HL-60/S4 treated with phorbol 12-myristate 13-acetate at 8.2 ng/mL for 4 days and 3 days (cell line): Measurements from ENCODE around the gene TMEM121.

ENCODE experiments used
- in situ Hi-C: fragments of 300-500 bp; cut with MboI; formaldehyde crosslinking; loops from 2 replicates; pipeline ENCODE4 v1.15.0; 2022; ENCODE audit warnings: low sequenced_read_pairs

Gene TMEM121

GRCh38 chr14:105519946-105520698, 6.3 kb upstream of the TMEM121 start:
- in situ Hi-C loops, result no loop called here

GRCh38 chr14:105525326-105525725, 1.1 kb upstream of the TMEM121 start:
- in situ Hi-C loops, result no loop called here

GRCh38 chr14:105526776-105527380, 495 bp downstream of the TMEM121 start:
- in situ Hi-C loops, result no loop called here

DNA sequence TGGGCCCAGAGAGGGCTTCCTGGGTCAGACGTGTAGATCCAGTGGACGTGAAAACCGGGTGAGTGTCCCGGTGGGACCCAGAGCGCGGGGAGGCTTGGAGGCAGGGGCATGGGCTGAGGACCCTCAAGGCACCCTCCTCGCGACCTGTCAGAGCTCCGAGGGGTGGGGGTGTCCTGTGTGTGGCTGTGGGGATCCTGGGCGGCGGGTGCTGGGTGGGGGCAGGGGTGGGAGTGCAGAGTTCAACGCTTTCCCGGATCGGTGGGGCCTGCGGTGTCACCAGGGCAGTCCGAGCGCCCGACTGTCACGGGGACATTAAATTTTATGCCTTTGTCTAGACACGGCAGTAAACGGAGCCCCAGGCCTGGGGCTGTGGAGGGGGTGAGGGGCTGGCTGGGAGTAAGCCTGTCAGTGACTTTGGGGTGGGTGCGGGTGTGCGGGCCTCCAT, 1.0 kb downstream of the TMEM121 start:
- in situ Hi-C loops, result no loop called here

DNA sequence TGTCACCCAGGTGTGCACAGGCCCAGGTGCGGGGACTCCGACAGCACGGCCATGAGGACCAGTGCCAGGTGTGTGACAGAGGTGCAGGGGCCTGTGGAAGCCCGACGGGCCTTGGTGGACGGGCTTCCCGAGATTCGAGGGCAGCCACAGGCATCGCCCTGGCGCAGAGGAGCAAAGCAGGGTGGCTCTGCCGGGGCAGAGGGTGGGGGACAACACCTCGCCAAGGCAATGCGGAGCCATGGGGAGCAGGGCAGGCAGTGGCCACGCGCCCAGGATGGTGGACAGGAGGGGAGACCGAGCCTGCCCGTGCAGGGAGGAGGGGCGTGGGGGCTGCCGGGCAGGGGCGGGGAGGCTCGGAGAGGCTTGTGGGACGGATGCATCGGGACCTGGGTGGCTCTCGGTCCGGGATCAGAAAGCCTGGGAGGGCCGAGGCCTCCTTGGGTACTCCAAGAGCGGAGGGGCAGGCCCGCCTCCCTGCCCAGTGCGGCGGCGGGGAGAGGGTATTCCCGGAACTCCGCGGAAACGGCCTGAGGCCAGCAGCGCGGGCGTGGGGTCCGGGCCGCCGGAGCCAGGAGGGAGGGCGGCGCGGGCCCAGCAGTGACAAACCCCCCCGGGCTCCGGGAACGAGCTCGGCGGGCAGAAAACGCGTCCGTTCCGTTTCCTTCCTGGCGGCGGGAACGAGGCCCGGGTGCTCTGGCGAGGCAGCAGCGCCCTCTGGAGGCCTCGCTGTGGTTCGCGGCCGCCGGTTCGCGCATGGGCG, 1.6 kb downstream of the TMEM121 start:
- in situ Hi-C loops, result no loop called here

- in situ Hi-C loops, result no loop called here
These were observed 2.4 kb downstream of the TMEM121 start for GRCh38 chr14:105528586-105529318.

DNA sequence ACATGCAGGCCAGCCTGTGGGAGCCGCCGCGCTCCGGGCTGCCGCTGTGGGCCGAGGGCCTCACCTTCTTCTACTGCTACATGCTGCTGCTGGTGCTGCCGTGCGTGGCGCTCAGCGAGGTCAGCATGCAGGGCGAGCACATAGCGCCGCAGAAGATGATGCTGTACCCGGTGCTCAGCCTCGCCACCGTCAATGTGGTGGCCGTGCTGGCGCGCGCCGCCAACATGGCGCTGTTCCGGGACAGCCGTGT, 2.9 kb downstream of the TMEM121 start:
- in situ Hi-C loops, result no loop called here

DNA sequence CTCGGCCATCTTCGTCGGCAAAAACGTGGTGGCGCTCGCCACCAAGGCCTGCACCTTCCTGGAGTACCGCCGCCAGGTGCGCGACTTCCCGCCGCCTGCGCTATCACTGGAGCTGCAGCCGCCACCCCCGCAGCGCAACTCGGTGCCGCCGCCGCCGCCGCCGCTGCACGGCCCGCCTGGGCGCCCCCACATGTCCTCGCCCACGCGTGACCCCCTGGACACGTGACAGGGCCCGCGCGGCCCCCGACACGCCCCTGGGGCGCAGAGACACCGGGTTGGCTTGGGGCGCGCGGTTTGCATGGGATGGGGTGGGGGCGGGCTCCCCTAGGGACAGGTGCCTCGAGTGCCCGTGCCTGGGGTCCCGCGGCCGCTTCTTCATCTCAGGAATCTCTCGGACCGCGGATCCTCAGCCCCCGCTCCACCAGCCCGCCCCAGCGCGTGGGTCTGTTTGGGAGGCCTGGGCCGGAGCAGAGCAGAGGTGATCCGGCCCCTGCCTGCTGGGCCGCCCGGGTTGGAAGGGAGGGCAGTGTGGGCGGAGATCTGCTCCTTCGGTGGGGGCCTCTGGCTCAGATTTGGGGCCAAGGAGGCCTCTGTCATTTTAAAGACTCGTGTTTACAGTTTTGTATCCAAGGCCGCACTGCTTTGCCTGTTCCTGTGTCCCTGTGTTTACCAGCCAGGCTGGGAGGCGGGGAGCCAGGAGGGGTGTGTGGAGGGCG, 3.3 kb downstream of the TMEM121 start:
- in situ Hi-C loops, result no loop called here

DNA sequence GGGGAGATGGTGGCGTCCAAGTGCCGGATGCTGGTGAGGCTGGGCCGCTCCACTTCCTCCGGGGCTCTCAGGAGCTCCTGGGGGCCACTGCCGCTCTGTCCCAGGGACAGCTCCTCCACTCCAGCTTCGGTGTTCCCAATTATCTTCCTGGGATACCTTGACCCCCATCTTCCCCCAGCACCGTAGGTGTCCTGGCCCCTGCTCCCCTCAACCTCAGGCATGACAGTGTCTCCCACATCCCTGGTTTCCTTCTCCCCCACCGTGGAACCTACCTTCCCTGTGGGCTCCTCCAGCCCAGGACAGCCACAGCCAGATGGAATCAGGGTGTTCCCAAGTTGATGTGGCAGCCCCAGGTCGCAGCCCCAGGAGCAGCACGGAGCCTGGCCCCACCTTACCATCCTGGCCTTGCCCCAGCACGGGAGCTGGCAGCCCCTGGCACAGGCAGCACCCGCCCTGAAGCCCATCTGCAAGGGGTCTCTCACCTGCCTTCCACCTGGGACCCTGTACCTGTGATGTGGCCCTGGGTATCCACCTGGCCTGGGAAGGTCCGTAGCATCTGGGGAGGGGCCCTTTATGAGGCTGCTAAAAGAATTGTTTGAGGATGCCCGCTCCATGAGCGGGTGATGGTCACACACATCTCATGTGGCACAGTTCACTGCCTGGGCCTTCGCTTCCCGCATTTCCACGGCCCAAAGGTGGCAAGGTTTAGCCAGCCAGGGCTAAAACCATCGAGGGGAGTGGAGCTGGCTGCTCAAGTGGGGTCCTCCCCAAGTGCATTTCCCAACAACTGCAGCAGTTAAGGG, 4.1 kb downstream of the TMEM121 start:
- in situ Hi-C loops, result no loop called here

GRCh38 chr14:105531088-105531893, 4.9 kb downstream of the TMEM121 start:
- in situ Hi-C loops, result no loop called here

DNA sequence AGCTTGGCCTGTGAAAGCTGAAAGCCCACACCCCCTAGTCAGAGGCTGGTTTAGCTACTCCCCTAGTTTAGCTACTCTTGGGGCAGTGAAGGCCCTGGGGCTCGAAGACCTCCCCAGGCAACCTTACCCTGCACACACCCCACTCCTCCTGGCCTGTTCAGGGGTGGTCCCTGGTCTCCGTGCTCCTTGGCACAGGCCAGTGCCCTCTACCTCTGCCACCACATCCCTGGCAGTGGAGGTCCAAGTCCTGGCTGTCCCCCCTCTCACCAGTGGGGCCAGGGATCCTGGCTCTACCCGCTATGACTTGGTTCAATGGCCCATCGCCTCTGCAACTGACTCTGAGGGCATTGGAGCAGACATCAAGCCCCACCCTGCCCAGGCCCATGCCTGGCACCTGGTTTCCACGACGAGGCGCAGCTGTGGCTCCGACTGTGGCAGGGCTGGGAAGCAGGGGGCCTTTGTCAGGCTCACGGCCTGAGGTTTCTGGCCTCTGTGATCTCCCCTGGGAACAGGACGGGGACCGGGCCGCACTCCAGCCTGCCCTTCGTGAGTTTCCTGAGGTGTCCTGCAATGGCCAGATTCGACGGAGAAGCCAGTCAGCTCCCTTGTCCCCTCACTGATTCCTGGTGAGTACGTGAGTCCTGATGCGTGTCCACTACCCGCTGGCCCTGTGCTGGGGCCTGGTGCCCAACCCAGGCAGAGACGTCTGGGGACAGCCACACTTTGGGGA, 5.7 kb downstream of the TMEM121 start:
- in situ Hi-C loops, result no loop called here

- in situ Hi-C loops, result no loop called here
These were observed 6.4 kb downstream of the TMEM121 start for GRCh38 chr14:105532735-105533141.

DNA sequence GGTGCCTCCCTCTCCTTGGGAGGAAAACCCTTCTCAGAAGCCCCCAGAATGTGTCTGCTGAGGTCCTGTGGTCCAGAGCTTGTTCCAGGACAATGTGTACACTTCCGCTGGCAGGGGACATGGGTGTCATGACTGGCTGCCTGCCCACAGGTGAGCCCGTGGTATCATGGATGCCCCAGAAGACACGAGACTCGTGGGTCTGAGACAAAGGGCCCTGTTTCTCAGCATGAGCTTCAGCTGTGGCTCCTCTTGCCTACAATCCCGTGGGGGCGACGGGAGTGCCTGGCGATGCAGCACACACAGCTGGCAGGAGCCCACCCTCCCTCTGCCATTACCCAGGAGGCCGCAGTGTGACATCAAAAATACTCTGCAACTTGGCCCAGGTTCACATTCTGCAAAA, 7.0 kb downstream of the TMEM121 start:
- in situ Hi-C loops, result no loop called here

DNA sequence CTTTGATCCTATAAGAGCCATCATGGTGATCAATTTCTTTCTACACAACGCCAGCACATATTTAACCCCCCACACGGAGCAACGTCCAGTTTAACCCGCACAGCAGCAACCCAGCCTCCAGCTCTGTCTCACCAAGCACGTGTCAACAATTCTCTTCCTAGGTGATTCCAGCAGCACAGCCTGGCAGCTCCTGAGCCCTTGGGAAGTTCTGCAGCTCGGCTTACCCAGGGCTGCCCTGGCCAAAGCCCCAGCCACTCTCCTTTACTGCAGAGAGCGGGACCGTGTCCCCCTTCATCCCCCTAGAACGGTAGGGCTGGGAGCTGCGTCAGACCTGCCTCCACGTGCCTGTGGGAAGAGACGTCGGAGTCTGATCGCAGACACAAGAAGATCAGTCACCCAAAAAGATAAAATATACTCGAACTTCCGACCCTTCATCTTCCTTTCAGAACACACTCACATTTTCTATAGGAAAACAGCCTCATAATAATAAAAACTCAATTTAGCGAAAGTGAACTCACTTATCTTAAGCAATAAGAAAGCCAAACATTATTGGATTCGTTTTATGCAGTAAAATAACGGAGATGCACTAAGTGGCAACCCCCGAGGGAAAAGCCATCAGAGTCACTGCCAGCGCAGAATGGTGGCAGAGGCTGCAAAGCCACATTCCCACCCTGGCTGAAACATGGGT, 7.6 kb downstream of the TMEM121 start:
- in situ Hi-C loops, result no loop called here

DNA sequence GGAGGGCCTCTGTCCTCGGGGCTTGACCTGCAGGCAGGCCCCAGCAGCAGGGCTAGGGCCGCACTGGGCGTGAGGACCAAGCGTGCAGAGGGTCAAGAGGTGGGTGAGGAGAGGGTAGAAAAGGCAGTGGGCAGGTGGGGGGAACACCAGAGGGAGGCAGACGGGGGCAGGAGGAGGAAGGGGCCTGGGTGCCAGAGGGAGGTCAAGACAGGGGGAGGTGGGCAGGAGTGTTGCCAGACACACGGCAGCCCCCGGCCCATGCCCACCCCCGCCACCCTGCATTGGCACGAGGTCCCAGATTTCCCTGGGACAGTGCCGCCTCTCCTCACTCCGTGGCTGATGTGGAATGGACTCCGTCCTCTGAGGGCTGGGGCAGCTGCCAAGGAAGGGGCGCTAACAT, 8.2 kb downstream of the TMEM121 start:
- in situ Hi-C loops, result no loop called here

DNA sequence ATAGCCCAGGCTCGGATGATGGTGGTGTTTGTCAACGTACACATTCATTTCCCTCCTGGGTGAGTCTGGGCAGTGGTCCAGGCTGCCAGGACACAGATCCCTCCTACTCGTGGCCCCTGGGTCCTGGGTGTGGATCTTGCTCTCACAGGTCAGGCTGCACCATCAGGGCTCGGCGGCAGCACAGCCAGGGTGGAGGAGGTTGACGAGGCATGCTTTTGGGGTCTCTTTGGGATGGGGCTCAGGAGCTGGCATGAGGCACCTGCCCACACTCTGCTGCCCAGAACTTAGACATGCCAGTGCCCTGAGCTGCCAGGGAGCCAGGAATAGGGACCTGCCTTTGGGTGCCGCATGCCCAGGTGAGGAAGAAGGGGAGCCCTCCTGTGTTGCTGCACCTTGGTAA, 9.7 kb downstream of the TMEM121 start:
- in situ Hi-C loops, result no loop called here

- in situ Hi-C loops, result no loop called here
These were observed 10.6 kb downstream of the TMEM121 start for GRCh38 chr14:105536691-105537579.
